Endothelial cell of umbilical vein (primary cell): Measurements from ENCODE around the gene ARF1. TPM values are rescaled to one million over a fixed set of nuclear protein-coding genes. Genes with fewer than 3 reads are reported as not detected.

Experiments used
- BruUV-seq: library from RNA; stranded (reverse); fragments of 400-500 nt; replicated peaks from 2 replicates; lab custom pipeline; 2021; lab: Mats Ljungman, UMichigan
- CTCF ChIA-PET: fragments of 300-600, 350-600 bp; sonication (Branson Sonifier 250); formaldehyde crosslinking; loops from one replicate; lab custom pipeline; 2021; ENCODE audit warnings: antibody characterized with exemption, inconsistent platforms; lab: Charles Lee
- POLR2A ChIA-PET: fragments of 300-600, 350-600 bp; sonication (Branson Sonifier 250); formaldehyde crosslinking; loops from one replicate; lab custom pipeline; 2021; ENCODE audit warnings: antibody characterized with exemption, inconsistent platforms; lab: Charles Lee
- DNase-seq: peaks from one replicate; pipeline ENCODE4 v3.0.0-alpha.2; 2011; ENCODE audit warnings: low read depth, low spot score
- FAIRE-seq: peaks from 2 replicates; lab custom pipeline; 2011; peaks lifted over from hg19 to GRCh38; lab: Jason Lieb, UNC
- H2AFZ ChIP-seq: 2 replicates; pipeline ENCODE4 v1.6.0; 2012; ENCODE audit warnings: low read depth, low read length, control low read depth, inconsistent platforms
- H3K27ac ChIP-seq: 2 replicates; pipeline ENCODE4 v1.5.1; 2011; ENCODE audit warnings: low read depth, mild to moderate bottlenecking, control low read depth, low read length, moderate library complexity; ENCODE audit not compliant: insufficient read depth
- H3K27me3 ChIP-seq, 2 experiments: 2 replicates each; pipeline versions ENCODE4 v1.6.0 to v1.6.1; 2011; ENCODE audit warnings: low read length in 2 of 2, mixed read lengths in 1 of 2; ENCODE audit not compliant: control insufficient read depth in 2 of 2, insufficient read depth in 2 of 2
- H3K36me3 ChIP-seq, 2 experiments: 2 replicates in 1 of 2; 3 replicates in 1 of 2; pipeline ENCODE4 v1.5.1; 2011; ENCODE audit warnings: low read length in 2 of 2, mild to moderate bottlenecking in 1 of 2, moderate library complexity in 1 of 2; ENCODE audit not compliant: control insufficient read depth in 2 of 2, insufficient read depth in 2 of 2; ENCODE audit errors: extremely low read depth in 1 of 2
- H3K4me1 ChIP-seq: 3 replicates; pipeline ENCODE4 v1.5.1; 2011; ENCODE audit warnings: mild to moderate bottlenecking, low read length; ENCODE audit not compliant: control insufficient read depth, insufficient read depth; ENCODE audit errors: extremely low read depth
- H3K4me2 ChIP-seq: 2 replicates; pipeline ENCODE4 v1.6.1; 2011; ENCODE audit warnings: low read length, control low read depth, mixed read lengths; ENCODE audit not compliant: insufficient read depth
- H3K4me3 ChIP-seq, 3 experiments: fragments of 200-600 bp in 1 of 3; sonication (generic), shearing (Covaris generic) in 1 of 3; replicated peaks in 1 of 3; 2 replicates each; pipeline ENCODE4 v1.5.1; 2011 to 2016; ENCODE audit warnings: control low read depth in 3 of 3, low read length in 3 of 3, mild to moderate bottlenecking in 2 of 3, inconsistent platforms in 1 of 3, low read depth in 1 of 3, moderate library complexity in 1 of 3; ENCODE audit not compliant: insufficient read depth in 1 of 3
- H3K79me2 ChIP-seq: 2 replicates; pipeline ENCODE4 v1.6.0; 2012; ENCODE audit warnings: low read length, inconsistent platforms; ENCODE audit not compliant: control insufficient read depth, insufficient read depth
- H3K9ac ChIP-seq: replicated peaks from 2 replicates; pipeline ENCODE3; 2011; ENCODE audit warnings: low read length, control low read depth; ENCODE audit not compliant: insufficient read depth; ENCODE audit errors: extremely low read depth
- H3K9me1 ChIP-seq: replicated peaks from 3 replicates; pipeline ENCODE4 v1.6.0; 2011; ENCODE audit warnings: mild to moderate bottlenecking, low read length; ENCODE audit not compliant: control insufficient read depth, insufficient read depth; ENCODE audit errors: extremely low read depth
- H3K9me3 ChIP-seq: replicated peaks from 2 replicates; pipeline ENCODE4 v1.5.1; 2012; ENCODE audit warnings: low read length, inconsistent platforms; ENCODE audit not compliant: control insufficient read depth, insufficient read depth
- H4K20me1 ChIP-seq: replicated peaks from 2 replicates; pipeline ENCODE3; 2011; ENCODE audit warnings: mild to moderate bottlenecking, low read length; ENCODE audit not compliant: control insufficient read depth, insufficient read depth; ENCODE audit errors: extremely low read depth
- EZH2 ChIP-seq: IDR thresholded peaks from 2 replicates; pipeline ENCODE4 v1.6.1; 2012; ENCODE audit warnings: borderline replicate concordance, low read depth, mild to moderate bottlenecking, moderate library complexity, low read length, inconsistent platforms; ENCODE audit not compliant: severe bottlenecking
- FOS ChIP-seq: IDR thresholded peaks from 2 replicates; pipeline ENCODE4 v1.6.1; 2011; ENCODE audit warnings: mild to moderate bottlenecking, low read length, moderate library complexity, borderline replicate concordance; ENCODE audit not compliant: insufficient read depth
- GATA2 ChIP-seq: IDR thresholded peaks from 2 replicates; pipeline ENCODE4 v1.7.0; 2011; ENCODE audit warnings: low read depth, mild to moderate bottlenecking, moderate library complexity, mixed read lengths, low read length; ENCODE audit not compliant: insufficient read length, insufficient read depth
- POLR2A ChIP-seq: IDR thresholded peaks from 2 replicates; pipeline ENCODE4 v1.6.1; 2012; ENCODE audit warnings: low read depth, mild to moderate bottlenecking, control low read depth, low read length
- POLR2AphosphoS5 ChIP-seq: IDR thresholded peaks from 2 replicates; pipeline ENCODE4 v1.6.1; 2012; ENCODE audit warnings: low read depth, mild to moderate bottlenecking, control low read depth, low read length, moderate library complexity; ENCODE audit not compliant: insufficient read depth
- dilution Hi-C: fragments of 300-500 bp; cut with MboI; formaldehyde crosslinking; loops from one replicate; pipeline ENCODE4 v1.15.0; 2019; ENCODE audit warnings: low sequenced_read_pairs; ENCODE audit not compliant: extremely low pct_ligation_motif_present
- intact Hi-C: fragments of 100-400 bp; cut with micrococcal nuclease; formaldehyde crosslinking; loops from one replicate; pipeline ENCODE4 v1.10.0; 2022
- polyA plus RNA-seq, 4 experiments: library from polyadenylated mRNA; depleted of rRNA in 3 of 4; stranded (reverse) in 3 of 4; unstranded in 1 of 4; fragments of >200 nt; gene quantifications; 2 replicates each; pipeline versions ENCODE4 v1.2.1 to v1.2.3, GENCODE V29; 2011 to 2012; ENCODE audit warnings: missing spikeins in 1 of 4
- total RNA-seq: library from RNA; stranded (reverse); gene quantifications from 2 replicates; pipeline ENCODE4 v1.2.3, GENCODE V29; 2021

ARF1 gene
- total and polyA plus RNA-seq, 2 donors (not counting 3 experiments of a cell fraction or from before 2014, with no cell fraction given): 499 to 844 TPM

- intact Hi-C loops: loop anchor here (5.0 to 10.0 kb wide), 5 partner anchors 305 to 607 kb away; partner anchors contain the start of genes JMJD4, SNAP47 and ZNF678
- no peak overlapping the region for H3K4me3 ChIP-seq
- H3K9me3 ChIP-seq: peaks cover 4% of the 10 kb centered on the region
- POLR2A ChIA-PET: no interaction called here
- no peak for FAIRE-seq
- no peak overlapping the region for H3K4me2 ChIP-seq
- no peak overlapping the region for H2AFZ ChIP-seq
- BruUV-seq: no TSS peak
- CTCF ChIA-PET: interaction anchor here (1.0 to 2.5 kb wide), 3 partner anchors 12 to 90 kb away, joined by 3 to 8 read pairs (median 4); no protein-coding TSS in a partner anchor
- peak overlapping the region; percentile 94 for H3K27ac ChIP-seq
- no peak overlapping the region for H3K9ac ChIP-seq
- dilution Hi-C loops: no loop called here
- peaks cover 0 to 11% of the 10 kb centered on the region in 2 experiments for H3K36me3 ChIP-seq
- H3K79me2 ChIP-seq: peaks cover 100% of the 10 kb centered on the region
- H3K4me1 ChIP-seq: peaks cover 72% of the 10 kb centered on the region
- DNase-seq: no peak
- H4K20me1 ChIP-seq: peaks cover 9% of the 10 kb centered on the region
- TF ChIP-seq EZH2 (no peak), POLR2A (no peak)
- H3K27me3 ChIP-seq: no peaks in the 10 kb centered on the region
- H3K9me1 ChIP-seq: no peaks in the 10 kb centered on the region
Measured at GRCh38 chr1:228089519-228090380, 7.2 kb downstream of the ARF1 start.

GRCh38 chr1:228090613-228091081 is 8.1 kb downstream of the ARF1 start:
- Histone ChIP-seq H4K20me1 (peaks cover 15% of the 10 kb centered on the region), H3K4me2 (peak overlapping the region; percentile 1), H3K79me2 (peaks cover 100% of the 10 kb centered on the region), H3K36me3 (peaks cover 0 to 11% of the 10 kb centered on the region in 2 experiments), H3K27me3 (no peaks in the 10 kb centered on the region), H3K9me3 (peaks cover 4% of the 10 kb centered on the region), H2AFZ (no peak overlapping the region), H3K9ac (no peak overlapping the region), H3K27ac (peak overlapping the region; percentile 6), H3K4me1 (peaks cover 63% of the 10 kb centered on the region), H3K9me1 (no peaks in the 10 kb centered on the region), H3K4me3 (no peak overlapping the region)
- ChIA-PET POLR2A (no interaction called here), CTCF (interaction anchor here (0.9 to 2.5 kb wide), 4 partner anchors 9 to 91 kb away, joined by 3 to 8 read pairs (median 4); no protein-coding TSS in a partner anchor)
- intact Hi-C loops: no loop called here
- BruUV-seq: no TSS peak
- DNase-seq: peak; percentile 35
- no peak for TF ChIP-seq FOS
- TF ChIP-seq POLR2AphosphoS5: no peak
- no peak for TF ChIP-seq POLR2A
- TF ChIP-seq GATA2: no peak
- dilution Hi-C loops: no loop called here
- FAIRE-seq: peak; percentile 37
